ENCODE results near the gene PDE4A.

Gene PDE4A

GRCh38 chr19:10471909-10472308 is 51.6 kb downstream of the PDE4A start:
- DNase-seq (ENCODE audit: low spot score), result no peak
- TF ChIP-seq CTCF (IDR thresholded peaks at IDR 0.05; ENCODE audit: borderline replicate concordance, control extremely low read depth, extremely low read depth, insufficient read depth, missing control alignments), result peak; percentile 36
- in situ Hi-C loops (cut with MboI; ENCODE audit: low sequenced_read_pairs, unreplicated experiment), result no loop called here

- DNase-seq (ENCODE audit: low spot score), result no peak
- in situ Hi-C loops (cut with MboI; ENCODE audit: low sequenced_read_pairs, unreplicated experiment), result no loop called here
- no peak for TF ChIP-seq CTCF (IDR thresholded peaks at IDR 0.05; ENCODE audit: borderline replicate concordance, control extremely low read depth, extremely low read depth, insufficient read depth, missing control alignments)
These were observed 52.9 kb downstream of the PDE4A start for GRCh38 chr19:10473192-10473591.

- in situ Hi-C loops (cut with MboI; ENCODE audit: low sequenced_read_pairs, unreplicated experiment), result no loop called here
- TF ChIP-seq CTCF (IDR thresholded peaks at IDR 0.05; ENCODE audit: borderline replicate concordance, control extremely low read depth, extremely low read depth, insufficient read depth, missing control alignments), result no peak
- no peak for DNase-seq (ENCODE audit: low spot score)
These were observed 54.7 kb downstream of the PDE4A start for GRCh38 chr19:10474962-10475451.

- no peak for TF ChIP-seq CTCF (IDR thresholded peaks at IDR 0.05; ENCODE audit: borderline replicate concordance, control extremely low read depth, extremely low read depth, insufficient read depth, missing control alignments)
- in situ Hi-C loops (cut with MboI; ENCODE audit: low sequenced_read_pairs, unreplicated experiment), result no loop called here
- DNase-seq (ENCODE audit: low spot score), result no peak
These were observed 58.1 kb downstream of the PDE4A start for GRCh38 chr19:10478476-10478875.

- peak; percentile 70 for DNase-seq (ENCODE audit: low spot score)
- no peak for TF ChIP-seq CTCF (IDR thresholded peaks at IDR 0.05; ENCODE audit: borderline replicate concordance, control extremely low read depth, extremely low read depth, insufficient read depth, missing control alignments)
- in situ Hi-C loops (cut with MboI; ENCODE audit: low sequenced_read_pairs, unreplicated experiment), result no loop called here
These were observed 58.6 kb downstream of the PDE4A start for GRCh38 chr19:10478903-10479384.

GRCh38 chr19:10486551-10486950 is 66.2 kb downstream of the PDE4A start:
- no peak for DNase-seq (ENCODE audit: low spot score)
- in situ Hi-C loops (cut with MboI; ENCODE audit: low sequenced_read_pairs, unreplicated experiment), result no loop called here
- no peak for TF ChIP-seq CTCF (IDR thresholded peaks at IDR 0.05; ENCODE audit: borderline replicate concordance, control extremely low read depth, extremely low read depth, insufficient read depth, missing control alignments)
